VCaP (cell line): Measurements from ENCODE around the gene ORAI1.

Experiments used
- H3K27ac ChIP-seq: fragments of 450-650 bp; 2 replicates; pipeline ENCODE4 v1.5.1; 2017
- CTCF ChIP-seq: fragments of 450-650 bp; conservative IDR thresholded peaks from 2 replicates; pipeline ENCODE4 v1.5.1; 2017; ENCODE audit warnings: mild to moderate bottlenecking, moderate library complexity

Gene ORAI1

GRCh38 chr12:121613462-121613861, 12.9 kb upstream of the ORAI1 start:
- no peak for TF ChIP-seq CTCF
- no peak overlapping the region for H3K27ac ChIP-seq

- H3K27ac ChIP-seq = no peak overlapping the region
- TF ChIP-seq CTCF = no peak
Observed at GRCh38 chr12:121614872-121615467, 11.4 kb upstream of the ORAI1 start.

- no peak overlapping the region for H3K27ac ChIP-seq
- no peak for TF ChIP-seq CTCF
Observed at GRCh38 chr12:121618659-121619233, 7.6 kb upstream of the ORAI1 start.

- TF ChIP-seq CTCF = no peak
- H3K27ac ChIP-seq = no peak overlapping the region
Observed at GRCh38 chr12:121620333-121620891, 5.9 kb upstream of the ORAI1 start.

- peak overlapping the region; percentile 85 for H3K27ac ChIP-seq
Observed at GRCh38 chr12:121626853-121627640, 717 bp downstream of the ORAI1 start.

GRCh38 chr12:121628037-121628436, 1.7 kb downstream of the ORAI1 start:
- peak overlapping the region; percentile 85; the same call in 1 of the 2 replicates for H3K27ac ChIP-seq
- TF ChIP-seq CTCF = no peak

More at GRCh38 chr12:121626853-121627640, 717 bp downstream of the ORAI1 start:
- TF ChIP-seq CTCF = peak; percentile 26

GRCh38 chr12:121628536-121628935, 2.2 kb downstream of the ORAI1 start:
- H3K27ac ChIP-seq = no peak overlapping the region
- no peak for TF ChIP-seq CTCF
